T47D (cell line): ENCODE measurements around the gene ZFP42.
"Not testable (repeated sequence)": the region's sequence is repeated elsewhere in the genome, so short reads cannot be mapped to it uniquely, and the experiment has no call there.

Experiments used
- DNase-seq, 2 experiments: peaks; one replicate each; pipeline versions ENCODE4 v3.0.0 to v3.0.0-alpha.2; 2011 to 2012; ENCODE audit warnings: low read depth in 1 of 2, low spot score in 1 of 2
- JUND ChIP-seq: IDR thresholded peaks from 2 replicates; pipeline ENCODE4 v1.6.1; 2012; ENCODE audit warnings: low read depth
- in situ Hi-C: cut with HindIII; loops from 2 replicates; pipeline ENCODE4 v1.10.0; 2016; ENCODE audit warnings: low sequenced_read_pairs, low pct_unique_long_range_greater_than_20kb

Gene ZFP42

DNA sequence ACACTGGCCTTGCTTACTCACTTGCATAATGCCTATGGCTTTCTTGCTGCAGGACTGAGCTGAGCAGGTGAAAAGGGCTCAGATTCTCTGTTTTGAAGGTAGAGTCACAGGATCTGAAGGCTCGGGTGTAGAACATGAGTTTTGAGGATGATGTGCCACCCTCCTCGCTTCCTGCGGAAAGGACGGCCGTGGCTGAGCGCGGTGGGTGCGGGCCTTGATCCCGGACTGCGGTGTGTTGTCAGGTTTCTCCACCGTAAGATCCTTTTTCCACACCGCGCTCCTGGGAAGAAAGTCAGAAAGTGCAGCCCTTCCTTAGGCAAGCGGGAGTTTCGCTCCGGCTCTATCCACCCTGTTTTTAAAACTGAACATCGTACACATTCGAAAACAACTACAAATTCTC lies 36.2 kb downstream of the ZFP42 start:
- TF ChIP-seq JUND, result no peak
- no peak for DNase-seq
- in situ Hi-C loops, result no loop called here

GRCh38 chr4:188032170-188032569 lies 36.6 kb downstream of the ZFP42 start:
- in situ Hi-C loops, result no loop called here
- no peak for TF ChIP-seq JUND
- DNase-seq, result no peak

GRCh38 chr4:188032583-188032982 lies 37.0 kb downstream of the ZFP42 start:
- TF ChIP-seq JUND, result no peak
- in situ Hi-C loops, result no loop called here
- DNase-seq, result no peak

DNA sequence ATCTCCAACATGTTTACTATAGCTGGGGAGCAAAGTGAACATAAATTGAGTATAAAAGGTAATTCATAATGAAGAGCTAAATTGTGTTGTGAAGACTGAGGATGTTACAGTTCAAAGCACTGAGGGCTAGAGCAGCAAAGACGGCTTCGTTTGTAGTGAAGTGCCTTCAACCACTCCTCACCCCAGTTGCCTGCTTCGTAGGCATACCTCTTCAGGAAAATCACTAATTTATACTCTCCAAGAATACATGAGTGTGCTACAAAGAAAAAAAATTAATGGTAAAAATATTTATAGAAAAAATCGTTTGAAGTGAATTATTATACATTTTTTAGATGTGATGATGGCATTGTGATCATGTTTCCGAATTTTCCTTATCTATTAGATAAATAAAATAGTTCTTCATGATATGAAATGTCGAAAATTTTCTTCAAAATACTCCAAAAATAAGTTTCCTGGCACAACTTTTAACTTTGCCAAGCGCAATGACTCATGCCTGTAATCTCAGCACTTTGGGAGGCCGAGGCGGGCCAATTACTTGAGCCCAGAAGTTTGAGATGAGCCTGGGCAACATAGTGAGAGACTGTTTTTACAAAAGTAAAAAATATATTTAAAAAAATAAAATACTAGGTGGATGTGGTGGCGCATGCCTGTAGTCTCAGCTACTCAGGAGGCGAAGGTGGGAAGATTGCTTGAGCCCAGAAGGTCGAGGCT lies 41.6 kb downstream of the ZFP42 start:
- no peak for DNase-seq
- in situ Hi-C loops, result no loop called here
- no peak for TF ChIP-seq JUND

GRCh38 chr4:188041721-188042120 lies 46.1 kb downstream of the ZFP42 start:
- no peak for TF ChIP-seq JUND
- in situ Hi-C loops, result no loop called here
- no peak for DNase-seq

GRCh38 chr4:188042191-188042590 lies 46.6 kb downstream of the ZFP42 start:
- in situ Hi-C loops, result no loop called here
- DNase-seq, result no peak

GRCh38 chr4:188043154-188043553 lies 47.6 kb downstream of the ZFP42 start:
- no peak for TF ChIP-seq JUND
- no peak for DNase-seq
- in situ Hi-C loops, result no loop called here

More at GRCh38 chr4:188042191-188042590, 46.6 kb downstream of the ZFP42 start:
- no peak for TF ChIP-seq JUND

- in situ Hi-C loops, DNase-seq: not testable (repeated sequence)
Measured at GRCh38 chr4:188045461-188045860, 49.9 kb downstream of the ZFP42 start.

- DNase-seq, result no peak
- in situ Hi-C loops, result no loop called here
- no peak for TF ChIP-seq JUND
Measured at GRCh38 chr4:188046657-188047056, 51.1 kb downstream of the ZFP42 start.

- DNase-seq, result no peak
- in situ Hi-C loops, result no loop called here
- TF ChIP-seq JUND, result no peak
Measured at GRCh38 chr4:188053302-188053701, 57.7 kb downstream of the ZFP42 start.
